ENCODE data around the gene SNRPN. TPM values are rescaled to one million over a fixed set of nuclear protein-coding genes. Genes with fewer than 3 reads are reported as not detected.

The SNRPN gene
- total RNA-seq, 6 experiments from 2014 or later, result 21.7 to 37.7 (median 30.4) TPM

GRCh38 chr15:24956111-24956838 lies 1.5 kb downstream of the SNRPN start:
- H3K27ac ChIP-seq, result peak overlapping the region; percentile 65 to 70 (median 68)
- no peaks in the 10 kb centered on the region for H3K36me3 ChIP-seq
- TF ChIP-seq POLR2A (IDR thresholded peaks at IDR 0.05), result peak; percentile 37
- no peak for TF ChIP-seq CTCF (IDR thresholded peaks at IDR 0.05)
- intact Hi-C loops (cut with DNase I), result no loop called here
- H3K9me3 ChIP-seq, result no peaks in the 10 kb centered on the region
- no peaks in the 10 kb centered on the region for H3K4me1 ChIP-seq
- DNase-seq (peak; percentile 63 to 74 (median 69)), ATAC-seq (peak; percentile 76 to 80 (median 78))
- 53% methylated on average over 9 of the region's 28 CpGs for WGBS (ENCODE audit: insufficient coverage, low coverage, low lambda C conversion rate, missing lambda C conversion rate)
- no peaks in the 10 kb centered on the region for H3K27me3 ChIP-seq
- H3K4me3 ChIP-seq, result peak overlapping the region; percentile 52 to 64 (median 57)

GRCh38 chr15:24957691-24958090 lies 2.9 kb downstream of the SNRPN start:
- ATAC-seq, result no peak
- Histone ChIP-seq H3K27me3 (no peaks in the 10 kb centered on the region), H3K36me3 (no peaks in the 10 kb centered on the region), H3K9me3 (no peaks in the 10 kb centered on the region), H3K4me3 (no peak overlapping the region), H3K27ac (no peak overlapping the region), H3K4me1 (no peaks in the 10 kb centered on the region)
- intact Hi-C loops (cut with DNase I), result no loop called here
- 72% methylated on average over 2 of the region's 2 CpGs for WGBS (ENCODE audit: insufficient coverage, low coverage, low lambda C conversion rate, missing lambda C conversion rate)
- DNase-seq, result no peak
- TF ChIP-seq CTCF (IDR thresholded peaks at IDR 0.05), result no peak
- TF ChIP-seq POLR2A (IDR thresholded peaks at IDR 0.05), result no peak

- H3K27ac ChIP-seq, result no peak overlapping the region
- intact Hi-C loops (cut with DNase I), result no loop called here
- H3K4me3 ChIP-seq, result no peak overlapping the region
- ATAC-seq (peak in 1 of 4 donors; percentile 50), DNase-seq (no peak)
- no peaks in the 10 kb centered on the region for H3K27me3 ChIP-seq
- no peaks in the 10 kb centered on the region for H3K4me1 ChIP-seq
- H3K36me3 ChIP-seq, result peaks cover 0 to 6% (median 0%) of the 10 kb centered on the region in 4 donors
- no peak for TF ChIP-seq CTCF (IDR thresholded peaks at IDR 0.05)
- no peak for TF ChIP-seq POLR2A (IDR thresholded peaks at IDR 0.05)
- WGBS (ENCODE audit: insufficient coverage, low coverage, low lambda C conversion rate, missing lambda C conversion rate), result 64% methylated on average over 4 of the region's 4 CpGs
- H3K9me3 ChIP-seq, result no peaks in the 10 kb centered on the region
These were observed 7.2 kb downstream of the SNRPN start for GRCh38 chr15:24961967-24962366.

- no peaks in the 10 kb centered on the region for H3K4me1 ChIP-seq
- no peaks in the 10 kb centered on the region for H3K9me3 ChIP-seq
- intact Hi-C loops (cut with DNase I), result no loop called here
- no peaks in the 10 kb centered on the region for H3K27me3 ChIP-seq
- no peak overlapping the region for H3K4me3 ChIP-seq
- peaks cover 0 to 6% (median 0%) of the 10 kb centered on the region in 4 donors for H3K36me3 ChIP-seq
- DNase-seq (no peak), ATAC-seq (no peak)
- WGBS (ENCODE audit: insufficient coverage, low coverage, low lambda C conversion rate, missing lambda C conversion rate), result 83% methylated on average over 4 of the region's 4 CpGs
- H3K27ac ChIP-seq, result no peak overlapping the region
- TF ChIP-seq CTCF (IDR thresholded peaks at IDR 0.05), result no peak
- TF ChIP-seq POLR2A (IDR thresholded peaks at IDR 0.05), result no peak
These were observed 8.1 kb downstream of the SNRPN start for GRCh38 chr15:24962880-24963279.

Measured in right lobe of liver (tissue), 6 donors.